ENCODE measurements around the gene TCF3.

GRCh38 chr19:1658150-1659083 lies 6.0 kb upstream of the TCF3 start:
- no peak for TF ChIP-seq TAF1 (IDR thresholded peaks at IDR 0.05; ENCODE audit: low read depth, low read length)
- TF ChIP-seq POLR2A (IDR thresholded peaks at IDR 0.05; ENCODE audit: low read depth, low read length), result no peak
- TF ChIP-seq POLR2AphosphoS5 (IDR thresholded peaks at IDR 0.05; ENCODE audit: low read depth, low read length), result no peak
